Osteoblast (primary cell): Measurements from ENCODE around the gene CEP43. TPM values are rescaled to one million over a fixed set of nuclear protein-coding genes. Genes with fewer than 3 reads are reported as not detected.

Experiments
- DNase-seq: peaks from one replicate; pipeline ENCODE4 v3.0.0; 2011; ENCODE audit warnings: low spot score, mixed read lengths; ENCODE audit not compliant: insufficient read length; ENCODE audit errors: missing footprints
- H2AFZ ChIP-seq: 2 replicates; pipeline ENCODE4 v1.6.0; 2011; ENCODE audit warnings: mild to moderate bottlenecking, low read length
- H3K27ac ChIP-seq: 2 replicates; pipeline ENCODE4 v1.5.1; 2011; ENCODE audit warnings: mild to moderate bottlenecking, low read depth, low read length, moderate library complexity
- H3K27me3 ChIP-seq: 2 replicates; pipeline ENCODE4 v1.6.0; 2012; ENCODE audit warnings: mild to moderate bottlenecking, control low read depth, inconsistent platforms, low read length, moderate library complexity; ENCODE audit not compliant: insufficient read depth
- H3K36me3 ChIP-seq: 2 replicates; pipeline ENCODE4 v1.5.1; 2011; ENCODE audit warnings: mild to moderate bottlenecking, low read length, control low read depth, moderate library complexity; ENCODE audit not compliant: insufficient read depth
- H3K4me1 ChIP-seq: 2 replicates; pipeline ENCODE4 v1.5.1; 2011; ENCODE audit warnings: mild to moderate bottlenecking, low read length, control low read depth, moderate library complexity; ENCODE audit not compliant: insufficient read depth
- H3K4me2 ChIP-seq: 2 replicates; pipeline ENCODE4 v1.6.0; 2011; ENCODE audit warnings: mild to moderate bottlenecking, low read length; ENCODE audit not compliant: insufficient read depth
- H3K4me3 ChIP-seq: fragments of 200-600 bp; sonication (generic); 3 replicates; pipeline ENCODE4 v1.5.1; 2012; ENCODE audit warnings: mild to moderate bottlenecking, low read length, inconsistent platforms; ENCODE audit not compliant: insufficient read depth
- H3K79me2 ChIP-seq: 2 replicates; pipeline ENCODE4 v1.6.0; 2012; ENCODE audit warnings: mild to moderate bottlenecking, low read length, control low read depth, inconsistent platforms; ENCODE audit not compliant: insufficient read depth
- H3K9me3 ChIP-seq: 2 replicates; pipeline ENCODE4 v1.5.1; 2011; ENCODE audit warnings: low read depth, low read length, control low read depth
- H4K20me1 ChIP-seq: 2 replicates; pipeline ENCODE4 v1.6.0; 2012; ENCODE audit warnings: mild to moderate bottlenecking, low read length, control low read depth; ENCODE audit not compliant: insufficient read depth
- CTCF ChIP-seq: IDR thresholded peaks from 2 replicates; pipeline ENCODE4 v1.5.1; 2011; ENCODE audit warnings: mild to moderate bottlenecking, low read depth, low read length, moderate library complexity; ENCODE audit errors: extremely low read depth
- total RNA-seq: library from RNA; depleted of rRNA; stranded (reverse); fragments of >200 nt; gene quantifications from 2 replicates; pipeline ENCODE4 v1.2.3, GENCODE V29; 2012

Gene CEP43
- total RNA-seq, 1 donor, result 19.5 TPM

GRCh38 chr6:167000759-167001158 is 1.6 kb downstream of the CEP43 start:
- Histone ChIP-seq H3K27ac (no peak overlapping the region), H3K4me1 (peaks cover 18% of the 10 kb centered on the region), H3K4me2 (peak overlapping the region; percentile 85), H2AFZ (no peak overlapping the region), H3K79me2 (peaks cover 55% of the 10 kb centered on the region), H3K4me3 (peak overlapping the region; percentile 10), H4K20me1 (peaks cover 9% of the 10 kb centered on the region), H3K27me3 (no peaks in the 10 kb centered on the region), H3K36me3 (peaks cover 9% of the 10 kb centered on the region), H3K9me3 (no peaks in the 10 kb centered on the region)
- TF ChIP-seq CTCF, result no peak
- no peak for DNase-seq

- Histone ChIP-seq H4K20me1 (peaks cover 6% of the 10 kb centered on the region), H3K27me3 (no peaks in the 10 kb centered on the region), H3K79me2 (peaks cover 37% of the 10 kb centered on the region), H2AFZ (no peak overlapping the region), H3K36me3 (peaks cover 32% of the 10 kb centered on the region), H3K4me1 (peaks cover 7% of the 10 kb centered on the region), H3K9me3 (no peaks in the 10 kb centered on the region), H3K4me2 (no peak overlapping the region), H3K27ac (no peak overlapping the region), H3K4me3 (no peak overlapping the region)
- no peak for TF ChIP-seq CTCF
- DNase-seq, result no peak
Measured at GRCh38 chr6:167005350-167006159, 6.4 kb downstream of the CEP43 start.

GRCh38 chr6:167007985-167008384 is 8.8 kb downstream of the CEP43 start:
- H4K20me1 ChIP-seq, result no peaks in the 10 kb centered on the region
- H3K4me3 ChIP-seq, result no peak overlapping the region
- peaks cover 16% of the 10 kb centered on the region for H3K79me2 ChIP-seq
- no peak overlapping the region for H3K4me2 ChIP-seq
- TF ChIP-seq CTCF, result no peak
- no peak overlapping the region for H2AFZ ChIP-seq
- no peaks in the 10 kb centered on the region for H3K4me1 ChIP-seq
- no peaks in the 10 kb centered on the region for H3K9me3 ChIP-seq
- H3K27me3 ChIP-seq, result no peaks in the 10 kb centered on the region
- peaks cover 44% of the 10 kb centered on the region for H3K36me3 ChIP-seq
- DNase-seq, result no peak
- no peak overlapping the region for H3K27ac ChIP-seq

- Histone ChIP-seq H3K4me1 (no peaks in the 10 kb centered on the region), H3K9me3 (no peaks in the 10 kb centered on the region), H3K4me2 (no peak overlapping the region), H3K79me2 (no peaks in the 10 kb centered on the region), H3K4me3 (no peak overlapping the region), H2AFZ (no peak overlapping the region), H4K20me1 (no peaks in the 10 kb centered on the region), H3K27ac (no peak overlapping the region), H3K27me3 (no peaks in the 10 kb centered on the region), H3K36me3 (peaks cover 34% of the 10 kb centered on the region)
- no peak for TF ChIP-seq CTCF
- DNase-seq, result no peak
Measured at GRCh38 chr6:167013067-167013466, 13.9 kb downstream of the CEP43 start.
